HG03575 (cell line): ENCODE results near the gene CUL9.
A peak's percentile ranks its signal among the peaks of the same experiment; 100 is the strongest.

Source experiments
- ATAC-seq: cut with Tn5 transposase; IDR thresholded peaks from one replicate; pipeline ENCODE4 v1.9.1; 2021; ENCODE audit not compliant: unreplicated experiment, insufficient number of reproducible peaks, low FRiP score; ENCODE audit errors: extremely low read depth

Gene CUL9

DNA sequence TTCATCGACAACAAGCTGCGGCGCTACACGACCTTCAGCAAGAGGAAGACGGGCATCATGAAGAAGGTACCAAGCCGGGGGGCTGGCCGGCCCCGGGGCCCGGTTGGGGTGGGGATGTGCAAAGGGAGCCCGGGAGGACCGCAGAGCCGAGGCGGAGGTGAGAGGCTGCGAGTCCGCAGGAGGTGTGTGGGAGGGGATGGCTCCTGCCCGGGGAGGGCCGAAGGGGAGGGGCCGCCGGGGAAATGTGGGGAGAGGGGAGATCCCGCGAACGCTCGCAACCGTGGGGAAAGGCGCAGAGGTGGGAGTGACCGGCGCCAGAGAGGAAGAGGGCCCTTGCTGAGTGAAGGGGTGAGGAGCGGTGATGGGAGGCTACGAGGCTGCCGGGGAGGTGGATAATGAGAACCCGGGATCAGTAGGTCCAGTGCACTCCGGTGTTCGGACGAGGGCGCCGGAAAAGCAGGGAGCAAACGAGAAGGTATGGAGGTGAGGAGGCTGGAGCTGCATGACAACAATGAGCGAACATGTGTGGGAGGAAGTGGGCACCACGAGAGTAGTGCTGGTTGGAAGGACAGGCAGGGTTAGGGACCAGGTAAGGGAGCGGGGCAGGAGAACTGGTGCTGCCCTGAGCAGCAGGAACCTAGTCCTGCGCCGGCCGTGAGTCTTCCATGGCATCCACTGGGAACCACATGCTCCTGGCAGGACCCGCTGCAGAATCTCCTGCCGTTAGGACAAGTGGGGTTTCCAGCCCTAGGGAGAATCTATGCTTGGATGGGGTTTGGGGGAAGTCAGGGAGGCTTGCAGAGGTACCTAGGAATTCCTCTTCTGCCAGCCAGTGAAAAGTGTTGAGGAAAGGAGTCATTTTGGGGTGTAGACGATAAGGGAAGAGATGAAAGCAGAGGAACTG lies 9.6 kb upstream of the CUL9 start:
- no peak for ATAC-seq

GRCh38 chr6:43173591-43174262 lies 8.3 kb upstream of the CUL9 start:
- ATAC-seq, result no peak

GRCh38 chr6:43174263-43175112 lies 7.5 kb upstream of the CUL9 start:
- peak; percentile 32 for ATAC-seq

- no peak for ATAC-seq
Measured at GRCh38 chr6:43175676-43176422, 6.1 kb upstream of the CUL9 start.

DNA sequence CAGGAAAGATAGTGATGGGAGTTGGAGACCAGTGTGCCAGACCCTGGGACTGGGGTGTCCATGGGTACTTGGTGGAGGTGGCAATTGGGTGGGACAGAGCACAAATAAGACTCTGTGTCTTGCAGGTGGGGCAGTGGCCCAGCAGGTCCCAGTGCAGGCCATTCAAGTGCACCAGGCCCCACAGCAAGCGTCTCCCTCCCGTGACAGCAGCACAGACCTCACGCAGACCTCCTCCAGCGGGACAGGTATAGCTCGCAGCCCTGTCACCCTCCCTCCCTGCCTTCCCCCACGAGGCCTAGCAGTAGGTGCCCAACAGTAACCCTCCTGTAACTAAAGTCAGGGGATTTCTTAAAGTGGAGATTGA lies 5.6 kb upstream of the CUL9 start:
- ATAC-seq, result no peak

DNA sequence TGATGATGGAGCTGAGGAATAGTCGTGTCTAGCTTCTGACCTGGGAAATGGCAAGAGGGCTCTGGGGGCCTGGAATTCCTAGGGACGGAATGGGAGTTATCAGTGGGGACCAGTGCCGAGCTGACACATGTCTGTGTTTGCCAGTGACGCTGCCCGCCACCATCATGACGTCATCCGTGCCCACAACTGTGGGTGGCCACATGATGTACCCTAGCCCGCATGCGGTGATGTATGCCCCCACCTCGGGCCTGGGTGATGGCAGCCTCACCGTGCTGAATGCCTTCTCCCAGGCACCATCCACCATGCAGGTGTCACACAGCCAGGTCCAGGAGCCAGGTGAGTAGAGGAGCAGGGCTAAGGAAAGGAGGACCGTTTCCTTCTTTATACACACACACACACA lies 3.8 kb upstream of the CUL9 start:
- ATAC-seq, result no peak

DNA sequence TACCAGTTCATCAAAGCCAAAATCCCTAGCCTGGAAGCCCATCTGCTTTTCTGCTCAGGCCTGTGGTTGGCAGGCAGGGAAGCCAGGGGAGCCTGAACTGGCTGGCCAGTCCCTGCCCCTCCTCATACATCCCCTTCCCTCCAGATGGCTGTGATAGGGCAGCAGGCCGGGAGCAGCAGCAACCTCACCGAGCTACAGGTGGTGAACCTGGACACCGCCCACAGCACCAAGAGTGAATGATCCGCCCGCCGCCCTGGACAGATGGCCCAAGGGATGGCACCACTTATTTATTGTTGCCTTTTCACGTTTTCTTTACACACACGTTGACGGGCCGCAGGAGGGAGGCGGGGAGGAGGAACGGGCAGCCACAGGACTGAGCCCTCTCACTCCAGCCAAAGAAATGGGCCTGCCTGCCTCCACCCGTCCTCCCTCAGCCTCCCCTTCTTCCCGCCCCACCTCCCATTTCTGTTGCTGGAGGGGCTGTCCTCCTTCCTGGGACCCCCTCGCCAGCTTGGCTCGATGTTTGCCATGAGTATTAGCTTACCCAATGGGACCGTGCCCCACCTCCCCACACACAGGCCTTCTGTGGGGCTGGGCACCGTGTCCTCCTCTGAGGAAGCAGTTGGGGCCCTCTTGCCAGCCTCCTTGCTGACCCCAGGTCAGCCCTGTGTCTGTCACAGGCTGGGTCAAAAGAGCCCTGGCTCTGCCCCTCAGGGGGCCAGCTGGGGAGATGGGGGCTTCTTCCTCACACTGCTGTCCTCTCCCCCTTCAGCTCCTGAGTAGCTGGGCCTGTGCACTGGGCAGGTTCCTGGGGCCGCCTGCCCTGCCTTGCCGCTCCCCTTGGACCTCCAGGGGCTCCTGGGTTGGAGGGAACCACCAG lies 2.8 kb upstream of the CUL9 start:
- no peak for ATAC-seq

- no peak for ATAC-seq
Measured at GRCh38 chr6:43180058-43180457, 1.9 kb upstream of the CUL9 start.

DNA sequence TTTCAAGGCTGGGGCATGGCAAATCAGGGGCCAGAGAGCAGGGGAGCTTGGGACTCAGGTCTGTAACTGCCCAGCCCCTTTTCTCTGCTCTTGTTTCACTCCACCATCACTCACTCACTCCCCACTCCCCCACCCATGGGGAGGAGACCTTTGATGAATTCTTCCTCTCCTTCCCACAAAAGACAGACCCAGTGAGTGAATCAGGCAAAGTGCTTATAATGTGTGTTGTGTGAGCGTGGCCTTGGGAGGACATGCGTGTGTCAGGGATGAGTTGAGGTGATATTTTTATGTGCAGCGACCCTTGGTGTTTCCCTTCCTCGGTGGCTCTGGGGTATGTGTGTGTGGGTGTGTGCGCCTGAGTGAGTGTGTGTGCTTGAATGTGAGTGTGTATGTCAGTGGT lies 1.0 kb upstream of the CUL9 start:
- no peak for ATAC-seq

- ATAC-seq, result no peak
Measured at GRCh38 chr6:43181621-43181941, 415 bp upstream of the CUL9 start.

GRCh38 chr6:43183441-43183840 lies 1.4 kb downstream of the CUL9 start:
- ATAC-seq, result no peak

DNA sequence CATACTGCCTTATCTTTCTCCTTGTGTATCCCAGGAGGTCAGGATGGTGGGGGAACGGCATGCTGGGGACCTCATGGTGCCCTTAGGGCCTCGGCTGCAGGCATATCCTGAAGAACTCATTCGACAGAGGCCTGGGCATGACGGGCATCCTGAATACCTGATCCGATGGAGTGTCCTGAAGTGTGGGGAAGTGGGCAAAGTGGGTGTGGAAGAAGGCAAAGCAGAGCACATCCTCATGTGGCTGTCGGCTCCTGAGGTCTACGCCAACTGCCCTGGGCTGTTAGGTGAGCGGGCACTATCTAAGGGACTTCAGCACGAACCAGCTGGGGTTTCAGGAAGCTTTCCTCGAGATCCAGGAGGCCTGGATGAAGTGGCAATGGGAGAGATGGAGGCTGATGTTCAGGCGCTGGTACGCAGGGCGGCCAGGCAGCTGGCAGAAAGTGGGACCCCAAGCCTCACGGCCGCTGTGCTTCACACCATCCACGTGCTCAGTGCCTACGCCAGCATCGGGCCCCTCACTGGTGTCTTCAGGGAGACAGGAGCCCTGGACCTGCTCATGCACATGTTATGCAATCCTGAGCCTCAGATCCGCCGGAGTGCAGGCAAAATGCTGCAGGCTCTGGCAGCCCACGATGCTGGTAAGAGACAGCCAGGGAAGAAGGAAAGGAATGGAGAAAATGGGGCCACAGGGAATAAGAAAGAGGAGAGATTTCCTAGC lies 2.4 kb downstream of the CUL9 start:
- ATAC-seq, result no peak

DNA sequence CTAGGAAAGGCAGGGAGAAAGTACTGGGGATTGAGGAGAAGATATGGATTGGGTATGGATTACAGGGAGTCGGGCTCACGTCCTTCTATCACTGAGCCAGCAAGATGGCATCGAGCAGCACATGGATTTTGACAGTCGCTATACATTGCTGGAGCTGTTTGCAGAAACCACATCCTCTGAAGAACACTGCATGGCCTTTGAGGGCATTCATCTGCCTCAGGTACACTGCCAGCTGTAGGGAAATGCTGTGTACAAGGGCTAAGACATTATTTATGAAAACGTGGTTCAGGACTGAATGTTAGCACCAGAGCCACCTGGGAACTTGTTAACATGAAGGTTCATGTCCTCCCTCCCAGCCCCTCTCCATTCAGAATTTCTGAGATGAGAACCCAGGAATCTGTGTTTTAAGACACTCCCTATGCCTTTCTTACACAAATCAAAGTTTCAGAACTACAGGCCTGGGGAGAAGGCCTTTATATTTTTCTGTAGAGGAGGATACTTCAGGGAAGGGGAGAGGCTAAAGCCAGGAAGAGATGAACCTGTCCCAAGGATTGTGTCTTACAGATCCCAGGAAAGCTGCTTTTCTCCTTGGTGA lies 3.5 kb downstream of the CUL9 start:
- no peak for ATAC-seq

GRCh38 chr6:43186019-43186418 lies 4.0 kb downstream of the CUL9 start:
- no peak for ATAC-seq

- no peak for ATAC-seq
Measured at GRCh38 chr6:43186706-43187105, 4.7 kb downstream of the CUL9 start.

GRCh38 chr6:43187821-43188220 lies 5.8 kb downstream of the CUL9 start:
- ATAC-seq, result no peak

GRCh38 chr6:43188426-43188825 lies 6.4 kb downstream of the CUL9 start:
- ATAC-seq, result no peak
